WI38 (cell line): Measurements from ENCODE around the gene CHMP5.

Source experiments
- H3K4me3 ChIP-seq: 2 replicates; pipeline ENCODE4 v1.5.1; 2011; ENCODE audit warnings: low read depth, mild to moderate bottlenecking, control low read depth, low read length
- TF ChIP-seq, protein P1 (sequence below): IDR thresholded peaks from 2 replicates; pipeline ENCODE4 v1.5.1; 2012; ENCODE audit warnings: low read depth, mild to moderate bottlenecking, control low read depth, low read length

Gene CHMP5

GRCh38 chr9:33289496-33289895 is 24.6 kb downstream of the CHMP5 start:
- TF ChIP-seq, protein P1, sequence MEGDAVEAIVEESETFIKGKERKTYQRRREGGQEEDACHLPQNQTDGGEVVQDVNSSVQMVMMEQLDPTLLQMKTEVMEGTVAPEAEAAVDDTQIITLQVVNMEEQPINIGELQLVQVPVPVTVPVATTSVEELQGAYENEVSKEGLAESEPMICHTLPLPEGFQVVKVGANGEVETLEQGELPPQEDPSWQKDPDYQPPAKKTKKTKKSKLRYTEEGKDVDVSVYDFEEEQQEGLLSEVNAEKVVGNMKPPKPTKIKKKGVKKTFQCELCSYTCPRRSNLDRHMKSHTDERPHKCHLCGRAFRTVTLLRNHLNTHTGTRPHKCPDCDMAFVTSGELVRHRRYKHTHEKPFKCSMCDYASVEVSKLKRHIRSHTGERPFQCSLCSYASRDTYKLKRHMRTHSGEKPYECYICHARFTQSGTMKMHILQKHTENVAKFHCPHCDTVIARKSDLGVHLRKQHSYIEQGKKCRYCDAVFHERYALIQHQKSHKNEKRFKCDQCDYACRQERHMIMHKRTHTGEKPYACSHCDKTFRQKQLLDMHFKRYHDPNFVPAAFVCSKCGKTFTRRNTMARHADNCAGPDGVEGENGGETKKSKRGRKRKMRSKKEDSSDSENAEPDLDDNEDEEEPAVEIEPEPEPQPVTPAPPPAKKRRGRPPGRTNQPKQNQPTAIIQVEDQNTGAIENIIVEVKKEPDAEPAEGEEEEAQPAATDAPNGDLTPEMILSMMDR: no peak
- H3K4me3 ChIP-seq: peak overlapping the region; percentile 86; the same call in 1 of the 2 replicates

DNA sequence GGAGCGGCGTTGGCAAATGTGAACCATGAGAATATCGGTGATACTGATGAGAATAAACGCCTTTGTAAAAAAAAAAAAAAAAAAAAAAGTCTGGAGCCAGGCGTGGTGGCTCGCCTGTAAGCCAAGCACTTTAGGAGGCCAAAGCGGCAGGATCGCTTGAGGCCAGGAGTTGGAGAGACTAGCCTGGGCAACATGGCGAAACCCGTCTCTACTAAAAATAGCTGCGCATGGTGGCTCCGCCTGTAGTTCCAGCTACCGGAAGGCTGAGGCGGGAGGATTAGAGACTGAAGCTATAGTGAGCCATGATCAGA is 25.0 kb downstream of the CHMP5 start:
- H3K4me3 ChIP-seq: peak overlapping the region; percentile 86
- TF ChIP-seq, protein P1: no peak

GRCh38 chr9:33290247-33291030 is 25.6 kb downstream of the CHMP5 start, which contains the start of gene NFX1:
Gene NFX1 (plus strand): TSS chr9:33290516. CDS start chr9:33290573, 57 bp downstream.
- peak within 1 kb of the TSS; percentile 86 for H3K4me3 ChIP-seq
- TF ChIP-seq, protein P1: no peak

GRCh38 chr9:33291031-33291397 is 26.2 kb downstream of the CHMP5 start:
- TF ChIP-seq, protein P1: no peak

GRCh38 chr9:33291901-33292300 is 27.1 kb downstream of the CHMP5 start:
- H3K4me3 ChIP-seq: no peak overlapping the region
- TF ChIP-seq, protein P1: no peak

More at GRCh38 chr9:33291031-33291397, 26.2 kb downstream of the CHMP5 start:
- H3K4me3 ChIP-seq: peak overlapping the region; percentile 86

DNA sequence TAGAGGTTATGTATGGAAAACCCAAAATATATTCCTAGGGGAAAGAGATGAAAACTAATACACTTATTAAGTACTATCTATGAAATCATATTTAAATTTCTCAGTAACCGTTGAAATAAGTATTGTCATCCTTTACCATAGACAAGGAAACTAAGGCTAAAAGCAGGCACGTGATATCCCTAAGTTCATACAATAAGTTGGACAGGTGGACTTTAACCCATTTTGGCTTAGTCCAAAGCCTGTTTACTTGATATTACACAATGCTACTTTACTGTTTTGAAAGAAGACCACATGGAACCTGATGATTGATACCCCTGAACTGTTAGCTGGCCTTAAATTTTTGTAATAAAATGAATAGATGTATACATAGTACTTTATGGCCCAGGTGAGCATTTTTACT is 28.9 kb downstream of the CHMP5 start:
- TF ChIP-seq, protein P1: no peak
- no peak overlapping the region for H3K4me3 ChIP-seq

- H3K4me3 ChIP-seq: no peak overlapping the region
- TF ChIP-seq, protein P1: no peak
Observed at GRCh38 chr9:33294670-33295432, 30.0 kb downstream of the CHMP5 start.
